CD4-positive, alpha-beta T cell (primary cell): ENCODE results near the gene PCCA. TPM values are rescaled to one million over a fixed set of nuclear protein-coding genes. Genes with fewer than 3 reads are reported as not detected.
A peak's percentile ranks its signal among the peaks of the same experiment; 100 is the strongest.

Experiments
- ATAC-seq: fragments of 200-7000 bp; cut with Tn5 transposase; one replicate; pipeline ENCODE4 v1.10.0; 2022; ENCODE audit warnings: mild to moderate bottlenecking; ENCODE audit not compliant: poor library complexity
- CTCF ChIA-PET: fragments of 350-600 bp; sonication (Branson Sonifier 250); formaldehyde crosslinking; loops from one replicate; lab custom pipeline; 2021; ENCODE audit warnings: antibody characterized with exemption, inconsistent platforms; lab: Charles Lee
- POLR2A ChIA-PET: fragments of 350-600 bp; sonication (Branson Sonifier 250); formaldehyde crosslinking; loops from one replicate; lab custom pipeline; 2021; ENCODE audit warnings: antibody characterized with exemption, inconsistent platforms; lab: Charles Lee
- DNase-seq, 14 experiments: peaks; one replicate each; pipeline ENCODE4 v3.0.0-alpha.2; 2013 to 2020; ENCODE audit warnings: mixed read lengths in 2 of 14
- H3K27ac ChIP-seq, 2 donors: one replicate each; pipeline versions ENCODE4 v1.5.1 to v1.7.0; 2013; ENCODE audit warnings: low read length in 2 of 2, low read depth in 1 of 2, mild to moderate bottlenecking in 1 of 2
- H3K27me3 ChIP-seq, 2 experiments: 1 replicate in 1 of 2; 2 replicates in 1 of 2; pipeline versions ENCODE4 v1.6.1 to v1.7.0; 2013; ENCODE audit warnings: low read length in 2 of 2, control low read depth in 1 of 2, mild to moderate bottlenecking in 1 of 2, moderate library complexity in 1 of 2; ENCODE audit not compliant: insufficient read depth in 2 of 2, control insufficient read depth in 1 of 2
- H3K36me3 ChIP-seq: one replicate; pipeline ENCODE4 v1.6.1; 2013; ENCODE audit warnings: low read length, control low read depth; ENCODE audit not compliant: insufficient read depth
- H3K4me1 ChIP-seq: one replicate; pipeline ENCODE4 v1.6.1; 2013; ENCODE audit warnings: low read length, control low read depth; ENCODE audit not compliant: insufficient read depth
- H3K4me3 ChIP-seq: one replicate; pipeline ENCODE4 v1.5.1; 2013; ENCODE audit warnings: mild to moderate bottlenecking, low read length, moderate library complexity
- H3K9me3 ChIP-seq, 2 experiments: 1 replicate in 1 of 2; 2 replicates in 1 of 2; pipeline versions ENCODE4 v1.6.1 to v1.7.0; 2013; ENCODE audit warnings: low read length in 2 of 2, mild to moderate bottlenecking in 2 of 2, control low read depth in 1 of 2, moderate library complexity in 1 of 2; ENCODE audit not compliant: control insufficient read depth in 1 of 2, insufficient read depth in 1 of 2
- H3K27ac Mint-ChIP-seq: one replicate; pipeline ENCODE4 v1.8.0; 2020; ENCODE audit warnings: mixed read lengths
- H3K27me3 Mint-ChIP-seq: one replicate; pipeline ENCODE4 v1.8.0; 2021; ENCODE audit warnings: mixed read lengths
- H3K36me3 Mint-ChIP-seq: one replicate; pipeline ENCODE4 v1.8.0; 2021; ENCODE audit warnings: low read depth, mixed read lengths
- H3K4me1 Mint-ChIP-seq: one replicate; pipeline ENCODE4 v1.8.0; 2021; ENCODE audit warnings: low read depth, mixed read lengths
- H3K4me3 Mint-ChIP-seq: one replicate; pipeline ENCODE4 v1.8.0; 2020; ENCODE audit warnings: mild to moderate bottlenecking, mixed read lengths
- H3K9me3 Mint-ChIP-seq: one replicate; pipeline ENCODE4 v1.8.0; 2020; ENCODE audit warnings: mixed read lengths
- CTCF ChIP-seq: fragments of 200-600 bp; IDR thresholded peaks from one replicate; pipeline ENCODE4 v1.8.0; 2022; ENCODE audit warnings: antibody characterized with exemption, mild to moderate bottlenecking
- intact Hi-C, 2 experiments: fragments of 100-400 bp; cut with DNase I in 1 of 2; cut with micrococcal nuclease in 1 of 2; formaldehyde crosslinking; loops; one replicate each; pipeline versions ENCODE4 v1.15.1 to v1.9.0; 2023 to 2025; cut with DNase I, micrococcal nuclease
- total RNA-seq, 174 experiments: library from RNA in 2 of 174; stranded (reverse) in 2 of 174; gene quantifications; one replicate each; pipeline ENCODE4 v1.2.3 and lab custom pipeline; 2021 to 2026

The PCCA gene
- total RNA-seq, 2 experiments from 2014 or later, result 4.7 to 5.2 TPM

- no peaks in the 10 kb centered on the region for H3K4me1 ChIP-seq
- H3K27me3 ChIP-seq, result no peaks in the 10 kb centered on the region
- H3K36me3 ChIP-seq, result peaks cover 6% of the 10 kb centered on the region
- no peak overlapping the region for H3K4me3 ChIP-seq
- no peaks in the 10 kb centered on the region for H3K9me3 ChIP-seq
- H3K27ac ChIP-seq, result no peak overlapping the region
- ChIA-PET POLR2A (interaction anchor here (1.0 kb wide), 1 partner anchor 571 kb away, joined by 4 read pairs; no protein-coding TSS in a partner anchor), CTCF (no interaction called here)
- H3K27me3 Mint-ChIP-seq, result no peaks in the 10 kb centered on the region
- peaks cover 16% of the 10 kb centered on the region for H3K4me1 Mint-ChIP-seq
- no peak overlapping the region for H3K4me3 Mint-ChIP-seq
- ATAC-seq (no peak), DNase-seq (no peak)
- H3K36me3 Mint-ChIP-seq, result peaks cover 4% of the 10 kb centered on the region
- intact Hi-C loops, result no loop called here
- no peak for TF ChIP-seq CTCF
- no peaks in the 10 kb centered on the region for H3K9me3 Mint-ChIP-seq
- no peak overlapping the region for H3K27ac Mint-ChIP-seq
These were observed 300.0 kb downstream of the PCCA start for GRCh38 chr13:100388923-100389322.

- Histone ChIP-seq H3K27me3 (no peaks in the 10 kb centered on the region), H3K4me1 (no peaks in the 10 kb centered on the region), H3K36me3 (peaks cover 6% of the 10 kb centered on the region), H3K9me3 (no peaks in the 10 kb centered on the region), H3K27ac (no peak overlapping the region), H3K4me3 (no peak overlapping the region)
- Mint-ChIP-seq H3K27me3 (no peaks in the 10 kb centered on the region), H3K9me3 (no peaks in the 10 kb centered on the region), H3K4me3 (no peak overlapping the region), H3K36me3 (peaks cover 4% of the 10 kb centered on the region), H3K4me1 (peaks cover 17% of the 10 kb centered on the region), H3K27ac (no peak overlapping the region)
- ATAC-seq, result no peak
- no peak for DNase-seq
- ChIA-PET POLR2A (no interaction called here), CTCF (no interaction called here)
- no peak for TF ChIP-seq CTCF
- intact Hi-C loops, result no loop called here
These were observed 300.7 kb downstream of the PCCA start for GRCh38 chr13:100389617-100390016.

- Histone ChIP-seq H3K4me3 (no peak overlapping the region), H3K27me3 (no peaks in the 10 kb centered on the region), H3K4me1 (no peaks in the 10 kb centered on the region), H3K36me3 (no peaks in the 10 kb centered on the region), H3K9me3 (no peaks in the 10 kb centered on the region), H3K27ac (no peak overlapping the region)
- H3K36me3 Mint-ChIP-seq, result no peaks in the 10 kb centered on the region
- H3K4me1 Mint-ChIP-seq, result peaks cover 17% of the 10 kb centered on the region
- ChIA-PET POLR2A (no interaction called here), CTCF (no interaction called here)
- H3K4me3 Mint-ChIP-seq, result no peak overlapping the region
- peak in 11 of 14 experiments; percentile 1 to 76 (median 36) for DNase-seq
- H3K27ac Mint-ChIP-seq, result no peak overlapping the region
- no peak for ATAC-seq
- intact Hi-C loops, result no loop called here
- H3K27me3 Mint-ChIP-seq, result no peaks in the 10 kb centered on the region
- TF ChIP-seq CTCF, result no peak
- H3K9me3 Mint-ChIP-seq, result no peaks in the 10 kb centered on the region
These were observed 304.1 kb downstream of the PCCA start for GRCh38 chr13:100392709-100393630.
